ENCODE measurements around the gene INPP4B. TPM values are rescaled to one million over a fixed set of nuclear protein-coding genes. Genes with fewer than 3 reads are reported as not detected.
A peak's percentile ranks its signal among the peaks of the same experiment; 100 is the strongest.

The INPP4B gene
- total RNA-seq, 2 experiments from 2014 or later, result 23.5 to 29.7 TPM

- no peak overlapping the region for H3K4me3 Mint-ChIP-seq
- no peaks in the 10 kb centered on the region for H3K27me3 Mint-ChIP-seq
- DNase-seq (no peak), ATAC-seq (no peak)
- peaks cover 28% of the 10 kb centered on the region for H3K4me1 Mint-ChIP-seq
- H3K27ac Mint-ChIP-seq, result no peak overlapping the region
- H3K9me3 Mint-ChIP-seq (ENCODE audit: low read depth), result no peaks in the 10 kb centered on the region
- H3K36me3 Mint-ChIP-seq, result no peaks in the 10 kb centered on the region
- CTCF ChIA-PET, result no interaction called here
These were observed 282.3 kb downstream of the INPP4B start for GRCh38 chr4:142563682-142564291.

GRCh38 chr4:142559986-142560385 lies 286.1 kb downstream of the INPP4B start:
- CTCF ChIA-PET, result interaction anchor here (0.6 kb wide), 1 partner anchor 570 kb away, joined by 3 read pairs; no protein-coding TSS in a partner anchor
- Mint-ChIP-seq H3K27ac (no peak overlapping the region), H3K36me3 (no peaks in the 10 kb centered on the region), H3K27me3 (no peaks in the 10 kb centered on the region), H3K4me1 (peaks cover 19% of the 10 kb centered on the region), H3K4me3 (no peak overlapping the region), H3K9me3 (ENCODE audit: low read depth) (no peaks in the 10 kb centered on the region)
- DNase-seq, result no peak
- no peak for ATAC-seq

- CTCF ChIA-PET, result interaction anchor here (0.7 to 1.2 kb wide), 3 partner anchors 11 to 104 kb away, joined by 3 read pairs; no protein-coding TSS in a partner anchor
These were observed 287.2 kb downstream of the INPP4B start for GRCh38 chr4:142558851-142559250.

GRCh38 chr4:142557239-142557801 lies 288.8 kb downstream of the INPP4B start:
- Mint-ChIP-seq H3K4me1 (peaks cover 20% of the 10 kb centered on the region), H3K27me3 (no peaks in the 10 kb centered on the region)

More at GRCh38 chr4:142558851-142559250, 287.2 kb downstream of the INPP4B start:
- no peaks in the 10 kb centered on the region for H3K36me3 Mint-ChIP-seq
- no peak for DNase-seq
- H3K9me3 Mint-ChIP-seq (ENCODE audit: low read depth), result no peaks in the 10 kb centered on the region
- ATAC-seq, result no peak
- no peaks in the 10 kb centered on the region for H3K27me3 Mint-ChIP-seq
- H3K4me3 Mint-ChIP-seq, result no peak overlapping the region
- H3K27ac Mint-ChIP-seq, result no peak overlapping the region
- peaks cover 18% of the 10 kb centered on the region for H3K4me1 Mint-ChIP-seq

GRCh38 chr4:142556570-142557238 lies 289.4 kb downstream of the INPP4B start:
- Mint-ChIP-seq H3K9me3 (ENCODE audit: low read depth) (no peaks in the 10 kb centered on the region), H3K36me3 (no peaks in the 10 kb centered on the region), H3K4me3 (no peak overlapping the region), H3K27ac (peak overlapping the region; percentile 47), H3K4me1 (peaks cover 20% of the 10 kb centered on the region), H3K27me3 (no peaks in the 10 kb centered on the region)
- CTCF ChIA-PET, result no interaction called here
- ATAC-seq (no peak), DNase-seq (no peak)

More at GRCh38 chr4:142557239-142557801, 288.8 kb downstream of the INPP4B start:
- Mint-ChIP-seq H3K27ac (peak overlapping the region; percentile 47), H3K9me3 (ENCODE audit: low read depth) (no peaks in the 10 kb centered on the region), H3K4me3 (no peak overlapping the region), H3K36me3 (no peaks in the 10 kb centered on the region)
- ATAC-seq (no peak), DNase-seq (no peak)
- CTCF ChIA-PET, result interaction anchor here (1.2 kb wide), 1 partner anchor 10 kb away, joined by 3 read pairs; no protein-coding TSS in a partner anchor

GRCh38 chr4:142556048-142556447 lies 290.1 kb downstream of the INPP4B start:
- no peaks in the 10 kb centered on the region for H3K9me3 Mint-ChIP-seq (ENCODE audit: low read depth)
- H3K4me3 Mint-ChIP-seq, result no peak overlapping the region

GRCh38 chr4:142554412-142554811 lies 291.7 kb downstream of the INPP4B start:
- H3K9me3 Mint-ChIP-seq (ENCODE audit: low read depth), result no peaks in the 10 kb centered on the region
- H3K4me3 Mint-ChIP-seq, result no peak overlapping the region
- H3K4me1 Mint-ChIP-seq, result peaks cover 34% of the 10 kb centered on the region
- DNase-seq (no peak), ATAC-seq (no peak)
- H3K27me3 Mint-ChIP-seq, result no peaks in the 10 kb centered on the region
- CTCF ChIA-PET, result interaction anchor here (0.7 to 1.2 kb wide), 2 partner anchors 14 to 200 kb away, joined by 3 to 5 read pairs; no protein-coding TSS in a partner anchor
- no peaks in the 10 kb centered on the region for H3K36me3 Mint-ChIP-seq
- H3K27ac Mint-ChIP-seq, result no peak overlapping the region

More at GRCh38 chr4:142556048-142556447, 290.1 kb downstream of the INPP4B start:
- no peak overlapping the region for H3K27ac Mint-ChIP-seq
- DNase-seq, result no peak
- no peak for ATAC-seq
- CTCF ChIA-PET, result no interaction called here
- no peaks in the 10 kb centered on the region for H3K27me3 Mint-ChIP-seq
- no peaks in the 10 kb centered on the region for H3K36me3 Mint-ChIP-seq
- H3K4me1 Mint-ChIP-seq, result peaks cover 25% of the 10 kb centered on the region

- Mint-ChIP-seq H3K27me3 (no peaks in the 10 kb centered on the region), H3K4me1 (peaks cover 37% of the 10 kb centered on the region), H3K27ac (no peak overlapping the region), H3K9me3 (ENCODE audit: low read depth) (no peaks in the 10 kb centered on the region), H3K36me3 (no peaks in the 10 kb centered on the region), H3K4me3 (no peak overlapping the region)
- DNase-seq, result no peak
- ATAC-seq, result no peak
- CTCF ChIA-PET, result interaction anchor here (1.1 kb wide), 1 partner anchor 15 kb away, joined by 3 read pairs; no protein-coding TSS in a partner anchor
These were observed 294.4 kb downstream of the INPP4B start for GRCh38 chr4:142551517-142552305.

- DNase-seq, result no peak
- peaks cover 30% of the 10 kb centered on the region for H3K4me1 Mint-ChIP-seq
- no peaks in the 10 kb centered on the region for H3K36me3 Mint-ChIP-seq
- ATAC-seq, result no peak
- CTCF ChIA-PET, result no interaction called here
- H3K27ac Mint-ChIP-seq, result no peak overlapping the region
- no peak overlapping the region for H3K4me3 Mint-ChIP-seq
- no peaks in the 10 kb centered on the region for H3K9me3 Mint-ChIP-seq (ENCODE audit: low read depth)
- no peaks in the 10 kb centered on the region for H3K27me3 Mint-ChIP-seq
These were observed 295.1 kb downstream of the INPP4B start for GRCh38 chr4:142550965-142551364.

GRCh38 chr4:142549726-142550463 lies 296.2 kb downstream of the INPP4B start:
- DNase-seq (no peak), ATAC-seq (peak; percentile 78)
- CTCF ChIA-PET, result no interaction called here
- H3K4me1 Mint-ChIP-seq, result peaks cover 27% of the 10 kb centered on the region
- no peaks in the 10 kb centered on the region for H3K9me3 Mint-ChIP-seq (ENCODE audit: low read depth)
- no peak overlapping the region for H3K27ac Mint-ChIP-seq
- H3K27me3 Mint-ChIP-seq, result no peaks in the 10 kb centered on the region
- H3K36me3 Mint-ChIP-seq, result no peaks in the 10 kb centered on the region
- no peak overlapping the region for H3K4me3 Mint-ChIP-seq

GRCh38 chr4:142549248-142549647 lies 296.9 kb downstream of the INPP4B start:
- Mint-ChIP-seq H3K4me1 (peaks cover 24% of the 10 kb centered on the region), H3K4me3 (no peak overlapping the region)

GRCh38 chr4:142548491-142548890 lies 297.6 kb downstream of the INPP4B start:
- Mint-ChIP-seq H3K4me3 (no peak overlapping the region), H3K27me3 (no peaks in the 10 kb centered on the region), H3K9me3 (ENCODE audit: low read depth) (no peaks in the 10 kb centered on the region), H3K27ac (no peak overlapping the region), H3K4me1 (peaks cover 27% of the 10 kb centered on the region), H3K36me3 (no peaks in the 10 kb centered on the region)
- CTCF ChIA-PET, result interaction anchor here (1.7 kb wide), 1 partner anchor 10 kb away, joined by 3 read pairs; no protein-coding TSS in a partner anchor
- ATAC-seq (no peak), DNase-seq (no peak)

More at GRCh38 chr4:142549248-142549647, 296.9 kb downstream of the INPP4B start:
- no peak for ATAC-seq
- Mint-ChIP-seq H3K9me3 (ENCODE audit: low read depth) (no peaks in the 10 kb centered on the region), H3K27me3 (no peaks in the 10 kb centered on the region), H3K27ac (no peak overlapping the region), H3K36me3 (no peaks in the 10 kb centered on the region)
- CTCF ChIA-PET, result no interaction called here
- DNase-seq, result no peak

Measured in activated CD8-positive, alpha-beta memory T cell treated with anti-CD3 and anti-CD28 coated beads, Interleukin-2, amount 10 ng/mL, durations not matched to agents 7 days and 5 days (primary cell).